Thyroid gland (tissue), 4 donors: Measurements from ENCODE around the gene IGFBP7. TPM values are rescaled to one million over a fixed set of nuclear protein-coding genes. Genes with fewer than 3 reads are reported as not detected.

ENCODE experiments used
- DNase-seq, 2 donors: peaks; one replicate each; pipeline ENCODE4 v3.0.0-alpha.2; 2019
- H3K27ac ChIP-seq, 3 donors: fragments of 200-600 bp; sonication (generic); 1 replicate in 2 of 3; 2 replicates in 1 of 3; pipeline ENCODE4 v1.5.1; 2016 to 2019; ENCODE audit warnings: mild to moderate bottlenecking in 1 of 3, moderate library complexity in 1 of 3
- H3K27me3 ChIP-seq: fragments of 200-600 bp; sonication (generic); one replicate; pipeline ENCODE4 v1.5.1; 2019
- H3K36me3 ChIP-seq, 2 donors: fragments of 200-600 bp; sonication (generic); one replicate each; pipeline ENCODE4 v1.5.1; 2016 to 2019
- H3K4me1 ChIP-seq, 2 donors: fragments of 200-600 bp; sonication (generic); one replicate each; pipeline ENCODE4 v1.5.1; 2017 to 2019
- H3K4me3 ChIP-seq, 3 donors: fragments of 200-600 bp; sonication (generic); replicated peaks in 1 of 3; 1 replicate in 2 of 3; 2 replicates in 1 of 3; pipeline ENCODE4 v1.5.1; 2016; ENCODE audit warnings: mild to moderate bottlenecking in 1 of 3
- H3K9me3 ChIP-seq: fragments of 200-600 bp; sonication (generic); one replicate; pipeline ENCODE4 v1.5.1; 2017
- POLR2A ChIP-seq, 2 donors: fragments of 450-650 bp; IDR thresholded peaks; one replicate each; pipeline ENCODE4 v1.6.1; 2017; ENCODE audit warnings: antibody characterized with exemption in 2 of 2, mild to moderate bottlenecking in 2 of 2, moderate library complexity in 1 of 2
- WGBS, 2 donors: methylation state at CpG; one replicate each; pipeline ENCODE4 v1.1.5; 2017; 5-methylcytosine and 5-hydroxymethylcytosine counted together
- intact Hi-C: fragments of 100-400 bp; cut with DNase I; formaldehyde crosslinking; loops from one replicate; pipeline ENCODE4 v1.15.1; 2023
- total RNA-seq, 4 donors: library from RNA; depleted of rRNA; stranded (reverse); fragments of >200 nt; gene quantifications; one replicate each; pipeline ENCODE4 v1.2.3, GENCODE V29; 2016
- TF ChIP-seq, protein P1 (sequence below), 6 experiments: fragments of 200-600 bp in 3 of 6; fragments of 450-650 bp in 3 of 6; sonication (generic) in 3 of 6; IDR thresholded peaks; one replicate each; pipeline ENCODE4 v1.5.1; 2016 to 2019; ENCODE audit warnings: antibody characterized with exemption in 6 of 6, mild to moderate bottlenecking in 2 of 6, inconsistent platforms in 1 of 6, moderate library complexity in 1 of 6

IGFBP7 gene
- total RNA-seq, 4 donors from 2014 or later = 660 to 2,581 (median 1,387) TPM

DNA sequence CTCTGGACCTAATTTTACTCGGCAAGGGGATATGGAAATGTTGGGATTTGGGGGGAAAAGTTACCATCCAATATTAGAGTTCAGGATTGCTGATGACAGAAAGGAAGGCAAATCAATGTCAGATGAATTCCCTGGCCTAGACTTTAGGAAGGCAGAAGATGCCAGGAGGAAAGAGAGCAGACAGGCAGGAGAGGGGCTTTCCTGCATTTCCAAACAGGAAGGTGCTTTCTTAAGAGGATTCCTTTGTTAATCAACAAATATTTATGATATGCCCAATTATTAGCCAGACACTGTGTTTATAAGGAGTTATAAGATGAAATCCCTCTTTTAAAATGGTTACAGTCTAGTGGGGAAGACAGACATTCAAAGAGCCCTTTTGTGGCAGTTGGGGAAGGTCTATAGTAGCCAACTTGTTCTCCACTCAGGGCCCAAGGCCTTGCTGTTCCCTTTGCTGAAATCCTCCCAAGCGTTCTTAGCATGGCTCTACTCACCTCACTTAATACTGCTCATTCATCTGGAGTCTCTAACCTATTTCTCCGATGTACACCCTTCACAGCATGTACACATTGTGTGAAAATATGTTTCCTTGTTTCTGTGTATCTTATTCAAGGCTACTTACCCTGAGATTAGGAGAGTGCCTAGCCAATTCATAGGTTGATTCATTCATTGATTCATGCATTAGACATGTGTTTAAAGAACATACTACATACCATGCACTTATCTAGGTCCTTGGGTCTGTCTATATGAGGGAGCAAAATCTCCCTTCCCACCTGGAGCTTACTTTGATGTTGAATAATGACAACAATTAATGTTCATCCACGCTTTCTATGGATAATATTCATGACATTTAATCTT, 5.3 kb downstream of the IGFBP7 start:
- Histone ChIP-seq H3K9me3 (no peaks in the 10 kb centered on the region), H3K4me3 (no peak overlapping the region), H3K27me3 (no peaks in the 10 kb centered on the region), H3K4me1 (peaks cover 9 to 22% of the 10 kb centered on the region in 2 donors), H3K27ac (peak overlapping the region in 2 of 3 donors; percentile 11 to 96), H3K36me3 (no peaks in the 10 kb centered on the region)
- intact Hi-C loops = no loop called here
- DNase-seq = no peak
- no peak for TF ChIP-seq POLR2A (IDR thresholded peaks at IDR 0.05)
- 71 to 89% methylated on average over 4 of the region's 4 CpGs for WGBS, 2 donors

- Histone ChIP-seq H3K4me3 (no peak overlapping the region), H3K9me3 (no peaks in the 10 kb centered on the region), H3K27ac (peak overlapping the region; percentile 45 to 68 (median 68)), H3K27me3 (no peaks in the 10 kb centered on the region), H3K36me3 (no peaks in the 10 kb centered on the region), H3K4me1 (peaks cover 14 to 29% of the 10 kb centered on the region in 2 donors)
- intact Hi-C loops = no loop called here
- TF ChIP-seq, protein P1, sequence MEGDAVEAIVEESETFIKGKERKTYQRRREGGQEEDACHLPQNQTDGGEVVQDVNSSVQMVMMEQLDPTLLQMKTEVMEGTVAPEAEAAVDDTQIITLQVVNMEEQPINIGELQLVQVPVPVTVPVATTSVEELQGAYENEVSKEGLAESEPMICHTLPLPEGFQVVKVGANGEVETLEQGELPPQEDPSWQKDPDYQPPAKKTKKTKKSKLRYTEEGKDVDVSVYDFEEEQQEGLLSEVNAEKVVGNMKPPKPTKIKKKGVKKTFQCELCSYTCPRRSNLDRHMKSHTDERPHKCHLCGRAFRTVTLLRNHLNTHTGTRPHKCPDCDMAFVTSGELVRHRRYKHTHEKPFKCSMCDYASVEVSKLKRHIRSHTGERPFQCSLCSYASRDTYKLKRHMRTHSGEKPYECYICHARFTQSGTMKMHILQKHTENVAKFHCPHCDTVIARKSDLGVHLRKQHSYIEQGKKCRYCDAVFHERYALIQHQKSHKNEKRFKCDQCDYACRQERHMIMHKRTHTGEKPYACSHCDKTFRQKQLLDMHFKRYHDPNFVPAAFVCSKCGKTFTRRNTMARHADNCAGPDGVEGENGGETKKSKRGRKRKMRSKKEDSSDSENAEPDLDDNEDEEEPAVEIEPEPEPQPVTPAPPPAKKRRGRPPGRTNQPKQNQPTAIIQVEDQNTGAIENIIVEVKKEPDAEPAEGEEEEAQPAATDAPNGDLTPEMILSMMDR (IDR thresholded peaks at IDR 0.05) = no peak
- no peak for TF ChIP-seq POLR2A (IDR thresholded peaks at IDR 0.05)
- WGBS, 2 donors = 71 to 84% methylated on average over 4 of the region's 4 CpGs
- DNase-seq = no peak
These were observed 7.1 kb downstream of the IGFBP7 start for GRCh38 chr4:57103051-57103450.

- TF ChIP-seq, protein P1 (IDR thresholded peaks at IDR 0.05) = no peak
- TF ChIP-seq POLR2A (IDR thresholded peaks at IDR 0.05) = no peak
- WGBS, 2 donors = 54 to 58% methylated on average over 3 to 4 of the region's 4 CpGs
- H3K27me3 ChIP-seq = no peaks in the 10 kb centered on the region
- H3K4me3 ChIP-seq = no peak overlapping the region
- H3K36me3 ChIP-seq = no peaks in the 10 kb centered on the region
- H3K9me3 ChIP-seq = no peaks in the 10 kb centered on the region
- peak overlapping the region; percentile 45 to 68 (median 68) for H3K27ac ChIP-seq
- intact Hi-C loops = no loop called here
- H3K4me1 ChIP-seq = peaks cover 14 to 29% of the 10 kb centered on the region in 2 donors
- peak; percentile 20 to 41 for DNase-seq
These were observed 8.0 kb downstream of the IGFBP7 start for GRCh38 chr4:57102050-57102624.

DNA sequence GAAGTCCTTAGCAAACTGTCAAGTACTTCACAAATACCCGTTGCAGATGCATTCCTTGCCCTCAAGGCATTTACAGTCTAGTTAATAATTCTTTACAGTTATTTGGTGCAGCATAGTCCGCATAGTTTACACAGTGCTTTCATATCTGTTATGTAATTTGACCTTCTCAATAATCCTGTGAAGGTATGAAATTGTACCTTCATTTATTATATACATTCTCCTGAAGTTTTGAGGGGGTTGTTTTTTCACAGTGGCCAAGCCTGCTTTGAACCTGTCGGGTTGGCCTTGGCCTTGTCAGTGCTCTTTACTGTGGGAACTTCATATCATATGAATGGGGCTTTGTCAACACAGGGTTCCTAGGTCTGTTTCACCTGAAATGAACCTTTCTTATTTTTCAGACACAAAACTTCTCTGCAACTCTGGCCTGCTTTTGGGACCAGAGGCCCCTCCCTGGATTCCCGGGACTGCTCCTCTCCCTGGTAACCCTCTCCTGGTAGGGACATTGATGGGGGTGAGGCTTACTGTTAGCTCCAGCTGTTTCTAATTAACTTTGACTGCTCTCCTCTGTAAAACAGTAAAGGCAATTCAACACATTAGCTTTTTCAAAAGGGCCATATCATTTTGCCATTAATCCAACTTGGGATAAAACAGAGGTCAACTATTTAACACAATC, 9.1 kb downstream of the IGFBP7 start:
- peaks cover 14 to 29% of the 10 kb centered on the region in 2 donors for H3K4me1 ChIP-seq

GRCh38 chr4:57099363-57099762, 10.8 kb downstream of the IGFBP7 start:
- Histone ChIP-seq H3K4me1 (peaks cover 14 to 24% of the 10 kb centered on the region in 2 donors), H3K4me3 (no peak overlapping the region), H3K9me3 (no peaks in the 10 kb centered on the region), H3K36me3 (no peaks in the 10 kb centered on the region), H3K27ac (peak overlapping the region in 2 of 3 donors; percentile 7 to 62), H3K27me3 (no peaks in the 10 kb centered on the region)
- TF ChIP-seq, protein P1 (IDR thresholded peaks at IDR 0.05) = no peak
- TF ChIP-seq POLR2A (IDR thresholded peaks at IDR 0.05) = no peak
- DNase-seq = no peak
- 67 to 78% methylated on average over 2 of the region's 2 CpGs for WGBS, 2 donors
- intact Hi-C loops = no loop called here

More for the DNA sequence above, 9.1 kb downstream of the IGFBP7 start:
- intact Hi-C loops = no loop called here
- Histone ChIP-seq H3K27me3 (no peaks in the 10 kb centered on the region), H3K4me3 (no peak overlapping the region), H3K9me3 (no peaks in the 10 kb centered on the region), H3K36me3 (no peaks in the 10 kb centered on the region), H3K27ac (peak overlapping the region; percentile 23 to 68 (median 68))
- no peak for TF ChIP-seq POLR2A (IDR thresholded peaks at IDR 0.05)
- TF ChIP-seq, protein P1 (IDR thresholded peaks at IDR 0.05) = no peak
- WGBS, 2 donors = 75 to 78% methylated on average over 4 of the region's 4 CpGs
- DNase-seq = no peak
